A673 (cell line): ENCODE data around the gene PALMD. TPM values are rescaled to one million over a fixed set of nuclear protein-coding genes. Genes with fewer than 3 reads are reported as not detected.

ENCODE experiments used
- BruUV-seq: library from RNA; stranded (reverse); fragments of 400-500 nt; replicated peaks from 2 replicates; lab custom pipeline; 2021; lab: Mats Ljungman, UMichigan
- CTCF ChIA-PET: fragments of 300-600 bp; sonication (Branson Sonifier 250); formaldehyde crosslinking; loops from one replicate; lab custom pipeline; 2022; ENCODE audit warnings: antibody characterized with exemption; lab: Charles Lee
- POLR2A ChIA-PET: fragments of 300-600 bp; sonication (Branson Sonifier 250); formaldehyde crosslinking; loops from one replicate; lab custom pipeline; 2022; ENCODE audit warnings: antibody characterized with exemption; ENCODE audit not compliant: low non-redundant PET; lab: Charles Lee
- DNase-seq: peaks from one replicate; pipeline ENCODE4 v3.0.0-alpha.2; 2015; ENCODE audit warnings: low spot score
- H3K27ac ChIP-seq: fragments of 200-600 bp; sonication (generic); 2 replicates; pipeline ENCODE4 v1.5.1; 2016; ENCODE audit warnings: mixed run types, low read depth, mild to moderate bottlenecking, mixed read lengths, antibody characterized with exemption, low read length; ENCODE audit not compliant: poor library complexity, severe bottlenecking
- H3K27me3 ChIP-seq: fragments of 200-600 bp; sonication (generic); replicated peaks from 2 replicates; pipeline ENCODE4 v1.6.1; 2017; ENCODE audit warnings: mixed run types, low read depth, mild to moderate bottlenecking, mixed read lengths, antibody characterized with exemption, low read length; ENCODE audit not compliant: insufficient read depth, poor library complexity
- H3K36me3 ChIP-seq: fragments of 200-600 bp; sonication (generic); 2 replicates; pipeline ENCODE4 v1.6.1; 2016; ENCODE audit warnings: mixed run types, mild to moderate bottlenecking, mixed read lengths, antibody characterized with exemption, low read length; ENCODE audit not compliant: insufficient read depth, poor library complexity, severe bottlenecking
- H3K4me1 ChIP-seq: fragments of 200-600 bp; sonication (generic); 2 replicates; pipeline ENCODE4 v1.6.1; 2017; ENCODE audit warnings: mixed run types, mild to moderate bottlenecking, mixed read lengths, antibody characterized with exemption, low read length; ENCODE audit not compliant: insufficient read depth, poor library complexity, severe bottlenecking
- H3K4me3 ChIP-seq: fragments of 200-600 bp; sonication (generic); 2 replicates; pipeline ENCODE4 v1.5.1; 2016; ENCODE audit warnings: low read depth, mixed run types, mild to moderate bottlenecking, mixed read lengths, low read length; ENCODE audit not compliant: poor library complexity, severe bottlenecking
- H3K9me3 ChIP-seq: fragments of 200-600 bp; sonication (generic); 2 replicates; pipeline ENCODE4 v1.6.1; 2016; ENCODE audit warnings: mixed run types, low read depth, mild to moderate bottlenecking, mixed read lengths, antibody characterized with exemption, low read length; ENCODE audit not compliant: poor library complexity, severe bottlenecking
- CTCF ChIP-seq: fragments of 300-800, 200-600 bp; sonication (generic); conservative IDR thresholded peaks from 2 replicates; pipeline ENCODE4 v1.5.1; 2017; ENCODE audit warnings: low read depth, mild to moderate bottlenecking, antibody characterized with exemption, low read length, moderate library complexity, mixed read lengths
- EZH2 ChIP-seq: fragments of 200-600 bp; sonication (generic); IDR thresholded peaks from 2 replicates; pipeline ENCODE4 v1.6.1; 2017; ENCODE audit warnings: borderline replicate concordance, low read depth, mild to moderate bottlenecking, mixed read lengths, antibody characterized with exemption, low read length; ENCODE audit not compliant: poor library complexity, severe bottlenecking
- intact Hi-C: fragments of 100-400 bp; cut with micrococcal nuclease; formaldehyde crosslinking; loops from one replicate; pipeline ENCODE4 v1.10.0; 2022; ENCODE audit not compliant: unreplicated experiment
- total RNA-seq: library from RNA; stranded (reverse); gene quantifications from 2 replicates; pipeline ENCODE4 v1.2.3, GENCODE V29; 2021

PALMD gene
- total RNA-seq, 1 experiment from 2014 or later, result not detected

- intact Hi-C loops, result no loop called here
- POLR2A ChIA-PET, result no interaction called here
- no peak for DNase-seq
- Histone ChIP-seq H3K27ac (no peak overlapping the region), H3K9me3 (no peaks in the 10 kb centered on the region), H3K4me3 (no peak overlapping the region), H3K4me1 (no peaks in the 10 kb centered on the region), H3K36me3 (no peaks in the 10 kb centered on the region), H3K27me3 (no peaks in the 10 kb centered on the region)
- CTCF ChIA-PET, result no interaction called here
- TF ChIP-seq EZH2 (no peak), CTCF (no peak)
- BruUV-seq, result no TSS peak
These were observed 10.8 kb upstream of the PALMD start for GRCh38 chr1:99634971-99635624.

GRCh38 chr1:99635664-99636063 is 10.2 kb upstream of the PALMD start:
- H3K4me3 ChIP-seq, result no peak overlapping the region
- no peaks in the 10 kb centered on the region for H3K27me3 ChIP-seq
- intact Hi-C loops, result no loop called here
- no peaks in the 10 kb centered on the region for H3K9me3 ChIP-seq
- TF ChIP-seq EZH2 (no peak), CTCF (no peak)
- ChIA-PET CTCF (no interaction called here), POLR2A (no interaction called here)
- no TSS peak for BruUV-seq
- H3K27ac ChIP-seq, result no peak overlapping the region
- no peaks in the 10 kb centered on the region for H3K4me1 ChIP-seq
- no peaks in the 10 kb centered on the region for H3K36me3 ChIP-seq
- no peak for DNase-seq

GRCh38 chr1:99636647-99637175 is 9.2 kb upstream of the PALMD start:
- Histone ChIP-seq H3K27me3 (no peaks in the 10 kb centered on the region), H3K4me1 (no peaks in the 10 kb centered on the region), H3K27ac (no peak overlapping the region), H3K9me3 (no peaks in the 10 kb centered on the region), H3K4me3 (no peak overlapping the region), H3K36me3 (no peaks in the 10 kb centered on the region)
- no TSS peak for BruUV-seq
- DNase-seq, result no peak
- POLR2A ChIA-PET, result no interaction called here
- TF ChIP-seq CTCF (no peak), EZH2 (no peak)
- CTCF ChIA-PET, result no interaction called here
- intact Hi-C loops, result no loop called here
